ENCODE measurements around the gene C6orf47.

DNA sequence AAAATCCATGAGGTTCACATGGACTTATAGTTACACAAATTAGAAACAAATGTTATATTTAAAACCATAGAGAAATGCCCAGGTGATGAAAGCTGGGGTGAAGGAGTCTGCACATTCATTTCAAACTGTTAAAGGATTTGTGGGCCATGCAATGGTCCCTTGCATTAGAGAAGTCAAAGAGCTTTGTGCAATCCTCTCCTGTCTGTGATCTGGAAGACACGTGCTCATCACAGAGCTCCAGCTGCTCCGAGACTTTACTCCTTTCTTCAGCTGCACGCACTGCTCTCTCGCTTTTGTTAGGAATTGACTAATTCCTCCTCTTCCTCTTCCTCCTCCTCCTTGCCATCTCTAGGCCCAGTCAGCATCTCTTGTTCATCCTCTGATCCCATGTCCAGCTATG is 49.6 kb downstream of the C6orf47 start:
- TF ChIP-seq POLR2A (IDR thresholded peaks at IDR 0.05; ENCODE audit: control extremely low read depth in 1 of 2, low read depth in 2 of 2, low read length in 2 of 2) (no peak), MAFK (IDR thresholded peaks at IDR 0.05; ENCODE audit: low read depth, low read length) (no peak)
- TF ChIP-seq, protein P1, sequence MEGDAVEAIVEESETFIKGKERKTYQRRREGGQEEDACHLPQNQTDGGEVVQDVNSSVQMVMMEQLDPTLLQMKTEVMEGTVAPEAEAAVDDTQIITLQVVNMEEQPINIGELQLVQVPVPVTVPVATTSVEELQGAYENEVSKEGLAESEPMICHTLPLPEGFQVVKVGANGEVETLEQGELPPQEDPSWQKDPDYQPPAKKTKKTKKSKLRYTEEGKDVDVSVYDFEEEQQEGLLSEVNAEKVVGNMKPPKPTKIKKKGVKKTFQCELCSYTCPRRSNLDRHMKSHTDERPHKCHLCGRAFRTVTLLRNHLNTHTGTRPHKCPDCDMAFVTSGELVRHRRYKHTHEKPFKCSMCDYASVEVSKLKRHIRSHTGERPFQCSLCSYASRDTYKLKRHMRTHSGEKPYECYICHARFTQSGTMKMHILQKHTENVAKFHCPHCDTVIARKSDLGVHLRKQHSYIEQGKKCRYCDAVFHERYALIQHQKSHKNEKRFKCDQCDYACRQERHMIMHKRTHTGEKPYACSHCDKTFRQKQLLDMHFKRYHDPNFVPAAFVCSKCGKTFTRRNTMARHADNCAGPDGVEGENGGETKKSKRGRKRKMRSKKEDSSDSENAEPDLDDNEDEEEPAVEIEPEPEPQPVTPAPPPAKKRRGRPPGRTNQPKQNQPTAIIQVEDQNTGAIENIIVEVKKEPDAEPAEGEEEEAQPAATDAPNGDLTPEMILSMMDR (IDR thresholded peaks at IDR 0.05; ENCODE audit: control extremely low read depth in 1 of 3, insufficient read depth in 1 of 3, low read depth in 1 of 3, low read length in 3 of 3): no peak
